Activated T-helper 9 cell treated with anti-CD3 and anti-CD28 coated beads, Interleukin-2, amount 50 U/mL, for 16 hours (primary cell): ENCODE results near the gene COX8A.

Experiments
- DNase-seq: peaks from one replicate; pipeline ENCODE4 v3.0.0-alpha.2; 2020; ENCODE audit warnings: low read depth

Gene COX8A

GRCh38 chr11:64003807-64004589 is 29.6 kb downstream of the COX8A start:
- no peak for DNase-seq

GRCh38 chr11:64004590-64004984 is 30.2 kb downstream of the COX8A start:
- DNase-seq: no peak

GRCh38 chr11:64005691-64006090 is 31.3 kb downstream of the COX8A start:
- no peak for DNase-seq

DNA sequence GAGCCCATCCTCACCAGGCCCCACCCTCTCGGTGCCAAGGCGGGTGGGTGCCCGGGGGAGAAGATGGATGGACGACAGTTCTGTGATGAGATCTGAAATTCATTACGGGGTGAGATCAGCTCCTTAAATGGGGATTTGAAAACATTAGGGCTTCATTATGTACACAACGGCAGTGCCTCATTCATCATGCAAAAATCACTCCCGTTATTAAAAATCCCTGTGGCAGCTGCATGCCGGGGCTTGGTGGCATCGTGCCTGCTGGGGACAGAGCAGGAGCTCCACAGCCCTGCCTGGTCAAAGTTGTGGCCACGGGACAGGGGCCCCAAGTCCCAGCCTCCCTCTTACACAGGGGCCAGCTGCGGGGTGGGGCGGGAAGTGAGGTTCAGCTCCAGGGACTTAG is 32.0 kb downstream of the COX8A start:
- no peak for DNase-seq

GRCh38 chr11:64007160-64007628 is 32.8 kb downstream of the COX8A start:
- no peak for DNase-seq

DNA sequence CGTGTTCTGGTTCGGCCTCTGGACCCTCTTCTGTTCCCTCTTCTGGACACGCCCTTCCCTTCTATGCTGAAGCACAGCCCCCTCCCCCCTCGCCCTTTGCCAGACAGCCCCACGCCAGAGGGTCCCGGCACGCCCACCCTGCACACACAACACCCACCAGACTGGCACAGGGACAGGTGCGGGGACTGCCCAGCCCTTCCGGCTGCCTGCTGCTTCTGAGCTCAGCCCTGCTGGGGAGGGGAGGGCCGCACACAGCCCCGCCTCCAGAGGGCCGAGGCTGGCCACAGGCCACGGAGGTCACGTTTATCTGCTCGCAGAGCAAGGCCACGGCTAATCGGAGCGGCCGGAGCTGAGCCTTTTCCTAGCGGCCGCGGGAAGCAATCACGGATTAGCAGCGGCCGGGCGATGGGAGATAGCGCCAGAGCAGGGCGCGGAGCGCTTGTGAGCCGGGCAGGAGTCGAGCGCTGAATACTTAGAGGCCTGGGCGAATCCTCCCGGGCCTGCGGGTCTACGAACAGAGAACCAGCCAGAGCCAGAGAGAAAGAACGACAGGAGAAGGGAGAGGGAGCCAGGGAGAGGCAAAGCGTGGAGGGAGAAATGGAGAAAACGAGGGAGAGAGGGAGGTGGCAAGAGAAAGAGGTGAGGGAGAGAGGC is 33.3 kb downstream of the COX8A start:
- no peak for DNase-seq

DNA sequence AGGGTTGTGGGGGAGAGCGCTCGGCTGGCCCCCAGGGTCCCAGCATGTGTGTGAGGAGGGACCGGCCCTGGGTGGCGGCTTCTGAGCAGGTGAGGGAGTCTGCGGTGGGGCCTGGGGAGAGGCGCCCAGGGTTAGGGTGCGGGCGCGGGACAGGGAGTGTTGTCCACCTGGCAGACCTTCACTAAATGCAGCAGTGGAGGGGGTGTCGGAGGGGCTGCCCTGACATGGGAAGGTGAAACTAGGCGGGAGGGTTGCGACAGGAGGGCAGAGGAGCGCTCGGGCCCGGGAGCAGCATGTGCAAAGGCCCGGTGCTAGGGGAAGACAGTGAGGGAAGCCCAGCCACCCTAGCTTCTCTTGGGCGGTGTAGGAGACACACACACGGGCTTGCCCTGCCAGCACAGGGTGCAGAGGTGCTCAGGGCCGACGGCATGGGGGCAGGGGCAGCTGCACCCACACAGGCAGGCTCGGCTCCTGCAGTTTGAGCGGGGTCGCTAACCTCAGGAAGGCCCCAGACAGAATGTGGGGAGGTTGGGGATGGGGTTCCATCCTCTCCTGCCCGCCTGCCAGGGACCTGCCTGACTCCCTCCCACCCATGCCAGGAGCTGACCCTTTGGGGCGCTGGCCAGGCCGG is 34.0 kb downstream of the COX8A start:
- DNase-seq: no peak

DNA sequence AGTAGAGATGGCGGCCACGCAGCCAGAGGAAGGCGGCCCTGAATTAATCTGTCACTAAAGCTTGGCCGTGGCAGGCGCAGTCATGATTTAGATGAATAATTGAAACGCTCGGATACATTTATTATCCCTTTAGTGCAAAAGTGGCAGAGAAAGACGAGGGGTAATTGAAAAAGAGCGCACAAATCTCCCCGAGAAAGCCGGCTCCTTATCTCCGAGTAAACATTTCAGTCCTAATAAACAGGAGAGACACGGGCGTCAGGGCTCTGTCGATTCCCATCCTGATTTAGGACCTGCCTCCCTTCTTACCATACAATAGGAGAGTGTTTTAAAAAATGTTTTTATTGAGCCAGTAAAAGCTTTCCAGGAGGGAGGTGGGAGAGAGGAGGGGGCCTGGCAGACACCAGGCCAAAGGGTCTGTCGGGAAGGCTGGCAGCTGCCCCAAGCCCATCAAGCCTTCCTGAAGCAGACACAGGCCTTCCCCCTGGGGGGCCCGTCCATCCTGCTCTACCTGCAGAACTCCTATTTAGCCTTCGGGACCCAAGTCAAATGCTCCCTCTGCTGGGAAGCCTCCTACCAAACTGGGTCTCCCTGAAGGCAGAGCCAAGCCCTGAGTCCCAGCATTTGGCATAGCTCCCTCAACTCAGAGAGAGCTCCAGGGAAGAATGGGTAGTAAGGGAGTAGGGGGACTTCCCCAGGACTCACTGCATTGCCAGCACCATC is 34.7 kb downstream of the COX8A start:
- no peak for DNase-seq

GRCh38 chr11:64009710-64010109 is 35.3 kb downstream of the COX8A start:
- DNase-seq: no peak

- no peak for DNase-seq
Observed at GRCh38 chr11:64010783-64011182, 36.4 kb downstream of the COX8A start.

- DNase-seq: no peak
Observed at GRCh38 chr11:64011371-64011770, 37.0 kb downstream of the COX8A start.

DNA sequence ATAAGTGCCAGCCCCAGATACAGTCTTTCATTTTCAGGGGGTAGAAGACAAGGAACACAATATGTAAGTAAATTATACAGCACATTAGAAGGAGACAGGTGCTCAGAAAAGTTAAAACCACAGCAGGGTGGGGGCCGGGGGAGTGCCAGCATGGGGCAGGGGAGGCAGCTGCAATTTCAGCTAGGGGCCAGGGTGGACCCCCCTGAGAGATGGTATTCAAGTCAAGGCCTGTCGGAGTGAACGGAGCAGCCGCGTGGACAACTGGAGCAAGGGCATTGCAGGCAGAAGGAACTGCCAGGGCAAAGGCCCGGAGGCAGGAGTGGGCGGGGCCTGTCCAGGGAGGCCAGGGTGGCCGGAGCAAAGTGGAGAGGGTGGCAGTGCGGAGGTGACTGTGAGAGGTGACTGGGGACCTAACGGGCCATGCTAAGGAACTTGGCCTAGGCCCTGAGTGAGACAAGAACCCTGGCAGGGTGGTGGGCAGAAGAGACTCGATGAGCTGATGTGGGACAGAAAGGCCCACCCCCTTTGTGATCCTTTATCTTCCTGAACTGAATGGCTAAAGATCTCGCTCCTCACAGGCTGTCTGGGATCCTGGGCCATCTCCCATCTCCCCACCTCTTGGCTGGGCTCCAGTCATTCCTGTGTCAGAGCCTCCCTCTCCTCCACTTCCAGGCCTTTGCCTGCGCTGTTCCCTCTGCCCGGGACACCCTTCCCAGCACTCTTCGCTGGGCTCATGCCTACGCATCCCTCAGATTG is 38.9 kb downstream of the COX8A start:
- no peak for DNase-seq

DNA sequence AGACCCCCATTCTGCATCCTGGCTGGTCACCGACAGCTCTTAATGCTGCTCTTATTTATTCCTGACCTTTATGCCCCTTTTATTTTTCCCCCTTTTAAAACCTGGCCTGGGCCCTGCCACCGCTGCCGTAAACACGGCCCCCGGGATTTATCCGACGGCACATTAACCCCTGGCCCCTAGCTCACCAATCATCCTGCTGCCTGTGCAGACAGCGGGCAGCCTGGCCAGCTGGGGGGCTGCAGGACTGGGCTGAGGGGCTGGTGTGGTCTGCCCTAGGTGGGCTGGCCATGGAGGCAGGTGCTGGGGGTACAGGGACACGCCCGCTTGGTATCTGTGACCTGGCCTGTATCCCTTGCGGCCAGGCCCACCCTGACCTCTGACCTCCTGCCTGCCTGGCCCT is 39.9 kb downstream of the COX8A start:
- no peak for DNase-seq

DNA sequence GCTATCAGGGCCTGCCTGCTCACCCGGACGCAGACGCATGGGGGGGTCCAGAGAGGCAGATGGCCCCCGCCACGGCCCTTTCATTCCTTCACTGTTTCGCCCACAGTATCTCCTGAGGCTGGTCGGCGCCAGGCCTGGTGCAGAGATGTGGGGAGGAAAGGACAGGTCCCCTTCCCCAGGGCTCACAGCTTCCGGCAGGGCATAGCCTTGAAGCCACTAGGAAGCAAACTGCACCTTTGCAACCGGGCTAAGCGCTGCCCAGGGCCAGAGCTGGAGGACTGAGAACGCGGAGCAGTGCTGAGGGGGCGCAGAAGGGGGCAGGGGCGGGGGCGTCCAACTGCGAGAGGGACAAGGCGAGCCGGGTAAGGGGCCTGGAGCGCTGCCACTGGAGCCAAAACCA is 41.1 kb downstream of the COX8A start:
- no peak for DNase-seq

DNA sequence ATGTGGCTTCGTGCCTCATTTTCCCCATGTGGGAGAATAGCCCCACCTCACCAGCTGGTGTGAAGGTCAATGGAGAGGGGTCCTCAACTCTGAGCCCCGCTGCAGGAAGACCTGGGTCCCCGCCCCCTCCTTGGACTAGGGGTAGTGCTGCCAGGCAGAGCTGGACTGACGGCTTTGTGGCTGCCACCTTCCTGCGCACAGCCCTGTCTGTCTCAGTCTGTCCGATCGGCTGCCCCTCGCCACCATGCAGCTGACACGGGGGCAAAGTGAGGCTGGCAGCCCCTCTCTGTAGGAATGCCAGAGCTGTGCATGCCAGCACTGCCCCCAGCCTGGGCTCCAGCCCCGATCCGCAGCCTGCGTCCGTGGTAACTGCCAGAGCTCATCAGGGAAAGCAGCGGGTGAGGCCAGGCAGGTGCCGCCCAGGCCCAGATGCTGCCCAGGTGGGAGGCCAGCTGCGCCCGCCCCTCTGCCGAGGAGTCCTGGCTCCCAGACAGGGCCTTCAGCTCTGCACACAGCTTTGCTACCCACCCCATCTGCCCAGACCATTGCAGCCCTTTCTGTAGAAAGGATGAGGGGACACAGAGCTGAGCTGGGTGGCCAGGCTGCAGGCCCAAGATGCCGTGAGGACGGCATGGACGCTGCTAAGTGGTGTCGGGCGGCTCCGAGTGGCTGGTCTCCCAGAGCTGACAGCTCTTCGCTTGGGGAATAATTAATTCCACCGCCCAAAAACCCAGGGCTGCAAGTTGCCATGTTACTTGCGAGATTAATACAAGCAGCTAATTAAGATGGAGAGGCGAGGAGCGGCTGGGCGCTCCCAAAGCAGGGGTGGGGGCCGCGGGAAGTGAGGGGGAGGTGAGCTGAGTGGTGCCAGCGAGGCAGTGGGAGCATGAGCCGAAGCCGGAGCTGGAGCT is 41.8 kb downstream of the COX8A start:
- no peak for DNase-seq

DNA sequence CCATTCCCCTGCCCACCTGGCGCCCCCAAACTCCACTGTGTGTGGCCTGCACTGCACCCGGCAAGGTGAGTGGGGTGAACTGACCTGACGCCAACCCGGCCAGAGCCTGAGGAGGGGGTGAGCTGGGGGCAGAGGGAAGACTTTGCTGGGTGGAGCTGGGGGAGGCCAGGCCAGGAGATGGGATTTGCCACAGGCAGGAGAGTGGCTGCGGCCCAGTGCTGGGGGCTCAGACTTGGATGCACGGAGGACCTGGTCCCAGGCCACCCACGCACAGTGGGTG is 43.5 kb downstream of the COX8A start:
- no peak for DNase-seq

- no peak for DNase-seq
Observed at GRCh38 chr11:64018310-64018709, 43.9 kb downstream of the COX8A start.

GRCh38 chr11:64019106-64020037 is 45.0 kb downstream of the COX8A start:
- no peak for DNase-seq

DNA sequence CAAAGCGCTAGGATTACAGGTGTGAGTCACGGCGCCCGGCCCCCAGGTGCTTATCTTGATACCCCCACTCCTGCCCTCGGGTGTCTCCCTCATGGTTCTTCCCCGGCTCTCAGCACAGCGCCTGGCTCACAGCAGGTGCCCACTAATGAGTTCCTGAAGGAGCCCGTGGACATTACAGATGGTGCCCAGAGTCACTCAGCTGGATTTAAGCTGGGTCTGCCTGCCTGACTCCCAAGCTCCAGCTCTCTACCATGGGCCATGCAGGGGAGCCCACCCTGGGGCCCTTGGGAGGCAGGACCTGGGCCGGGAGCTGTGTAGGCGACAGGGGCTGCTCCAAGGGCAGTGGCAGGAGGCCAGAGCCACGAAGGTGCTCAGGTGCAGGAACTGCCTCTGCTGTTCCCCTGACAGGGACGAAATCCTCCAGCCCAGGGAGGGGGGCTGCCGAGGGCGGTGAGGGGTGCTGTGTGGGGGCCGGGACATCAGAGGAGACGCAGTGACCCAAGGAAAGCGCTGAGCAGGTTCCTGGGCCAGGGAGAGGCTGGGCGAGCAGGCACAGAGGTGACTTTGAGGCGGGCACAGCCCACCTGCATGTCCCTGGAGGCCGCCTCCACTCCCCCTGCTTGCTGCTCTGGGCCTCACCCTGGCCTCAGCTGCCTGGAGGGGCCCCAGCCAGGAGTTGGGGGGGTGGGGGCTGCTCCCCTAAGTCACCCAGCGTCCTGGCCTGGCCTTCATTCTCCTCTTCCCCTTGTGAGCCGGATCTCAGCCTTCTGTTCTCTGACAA is 46.7 kb downstream of the COX8A start:
- no peak for DNase-seq
